GM23338 (cell line): ENCODE results near the gene PTPN5. TPM values are rescaled to one million over a fixed set of nuclear protein-coding genes. Genes with fewer than 3 reads are reported as not detected.

ENCODE experiments used
- ATAC-seq: fragments of 200-7000 bp; cut with Tn5 transposase; 3 replicates; pipeline ENCODE4 v1.9.1; 2020
- DNase-seq: peaks from one replicate; pipeline ENCODE4 v3.0.0-alpha.2; 2015; ENCODE audit warnings: low spot score
- H2AFZ ChIP-seq: fragments of 200-600 bp; sonication (generic); 2 replicates; pipeline ENCODE4 v1.8.0; 2016; ENCODE audit warnings: antibody characterized with exemption, mild to moderate bottlenecking, moderate library complexity
- H3F3A ChIP-seq: fragments of 200-600 bp; sonication (generic); replicated peaks from 2 replicates; pipeline ENCODE4 v1.8.0; 2017; ENCODE audit warnings: antibody characterized with exemption, mixed run types, low read depth
- H3K27ac ChIP-seq: fragments of 200-600 bp; sonication (generic); 2 replicates; pipeline ENCODE4 v1.6.1; 2016; ENCODE audit warnings: low read depth
- H3K27me3 ChIP-seq: fragments of 200-600 bp; sonication (generic); 2 replicates; pipeline ENCODE4 v1.8.0; 2016; ENCODE audit warnings: mild to moderate bottlenecking, mixed run types, moderate library complexity; ENCODE audit not compliant: insufficient read depth
- H3K36me3 ChIP-seq: fragments of 200-600 bp; sonication (generic); 2 replicates; pipeline ENCODE4 v1.8.0; 2016; ENCODE audit warnings: mild to moderate bottlenecking; ENCODE audit not compliant: insufficient read depth
- H3K4me1 ChIP-seq: fragments of 200-600 bp; sonication (generic); 2 replicates; pipeline ENCODE4 v1.8.0; 2016; ENCODE audit warnings: mild to moderate bottlenecking, moderate library complexity; ENCODE audit not compliant: insufficient read depth
- H3K4me2 ChIP-seq: fragments of 200-600 bp; sonication (generic); 2 replicates; pipeline ENCODE4 v1.7.1; 2017; ENCODE audit warnings: mixed run types
- H3K4me3 ChIP-seq: fragments of 200-600 bp; sonication (generic); 2 replicates; pipeline ENCODE4 v1.6.1; 2016; ENCODE audit warnings: mixed run types
- H3K79me2 ChIP-seq: fragments of 200-600 bp; sonication (generic); replicated peaks from 2 replicates; pipeline ENCODE4 v1.8.0; 2017; ENCODE audit warnings: mild to moderate bottlenecking; ENCODE audit not compliant: insufficient read depth
- H3K9me2 ChIP-seq: fragments of 200-600 bp; sonication (generic); 2 replicates; pipeline ENCODE4 v1.8.0; 2017; ENCODE audit not compliant: insufficient read depth
- H4K20me1 ChIP-seq: fragments of 200-600 bp; sonication (generic); replicated peaks from 2 replicates; pipeline ENCODE4 v1.8.0; 2017; ENCODE audit warnings: mild to moderate bottlenecking; ENCODE audit not compliant: insufficient read depth
- H3K27ac Mint-ChIP-seq: 2 replicates; pipeline ENCODE4 v1.8.0; 2020; ENCODE audit warnings: inconsistent platforms, mild to moderate bottlenecking, moderate library complexity, mixed read lengths
- H3K27me3 Mint-ChIP-seq: 3 replicates; pipeline ENCODE4 v1.8.0; 2022; ENCODE audit warnings: low read depth, mild to moderate bottlenecking, moderate library complexity, mixed read lengths, inconsistent platforms; ENCODE audit not compliant: insufficient read depth, poor library complexity
- H3K36me3 Mint-ChIP-seq: 3 replicates; pipeline ENCODE4 v1.8.0; 2021; ENCODE audit warnings: low read depth, mild to moderate bottlenecking, inconsistent platforms, moderate library complexity, mixed read lengths
- H3K4me1 Mint-ChIP-seq: 3 replicates; pipeline ENCODE4 v1.8.0; 2020; ENCODE audit warnings: mild to moderate bottlenecking, inconsistent platforms, mixed read lengths
- H3K4me3 Mint-ChIP-seq: 3 replicates; pipeline ENCODE4 v1.8.0; 2021; ENCODE audit warnings: moderate library complexity, mild to moderate bottlenecking, inconsistent platforms, mixed read lengths
- H3K9me3 Mint-ChIP-seq: 3 replicates; pipeline ENCODE4 v1.8.0; 2020; ENCODE audit warnings: moderate library complexity, mild to moderate bottlenecking, inconsistent platforms, mixed read lengths
- EZH2 ChIP-seq: fragments of 200-600 bp; sonication (generic); IDR thresholded peaks from one replicate; pipeline ENCODE4 v1.8.0; 2017; ENCODE audit warnings: antibody characterized with exemption, mild to moderate bottlenecking, low read depth; ENCODE audit not compliant: unreplicated experiment
- EZH2phosphoT487 ChIP-seq: fragments of 200-600 bp; sonication (generic); IDR thresholded peaks from one replicate; pipeline ENCODE4 v1.8.1; 2018; ENCODE audit warnings: antibody characterized with exemption; ENCODE audit not compliant: unreplicated experiment
- JUNB ChIP-seq: IDR thresholded peaks from one replicate; pipeline ENCODE4 v1.6.1; 2016; ENCODE audit warnings: antibody characterized with exemption; ENCODE audit not compliant: unreplicated experiment
- NANOG ChIP-seq: IDR thresholded peaks from 2 replicates; pipeline ENCODE4 v1.6.1; 2016; ENCODE audit warnings: antibody characterized with exemption, borderline replicate concordance
- STAT1 ChIP-seq: IDR thresholded peaks from one replicate; pipeline ENCODE4 v1.6.1; 2016; ENCODE audit warnings: antibody characterized with exemption; ENCODE audit not compliant: unreplicated experiment
- ZNF114 ChIP-seq: fragments of 250-450 bp; sonication (Bioruptor Pico); IDR thresholded peaks from 2 replicates; pipeline ENCODE4 v1.5.0; 2020; ENCODE audit warnings: mild to moderate bottlenecking, moderate library complexity
- ZNF331 ChIP-seq: fragments of 250-450 bp; sonication (Bioruptor Pico); IDR thresholded peaks from 2 replicates; pipeline ENCODE4 v1.5.0; 2020; ENCODE audit warnings: low read depth, mild to moderate bottlenecking, moderate library complexity
- polyA plus RNA-seq: library from polyadenylated mRNA; unstranded; fragments of >200 nt; fragmentation: Nextera tagmentation; extraction: Ambion mirVana; gene quantifications from 2 replicates; pipeline ENCODE4 v1.2.1, GENCODE V29; 2016
- total RNA-seq: library from RNA; depleted of rRNA; stranded (reverse); fragments of >200 nt; shearing (Covaris generic); gene quantifications from 2 replicates; pipeline ENCODE4 v1.2.3, GENCODE V29; 2014
- TF ChIP-seq, protein P1 (sequence below): IDR thresholded peaks from one replicate; pipeline ENCODE4 v1.6.1; 2018; ENCODE audit warnings: antibody characterized with exemption; ENCODE audit not compliant: unreplicated experiment
- TF ChIP-seq, protein P2 (sequence below): IDR thresholded peaks from 2 replicates; pipeline ENCODE4 v1.6.1; 2016; ENCODE audit warnings: antibody characterized with exemption
- TF ChIP-seq, protein P3 (sequence below), 2 experiments: fragments of 200-600 bp in 1 of 2; sonication (generic) in 1 of 2; conservative IDR thresholded peaks; 2 replicates each; pipeline versions ENCODE4 v1.5.1 to v1.6.1; 2016 to 2017; ENCODE audit warnings: antibody characterized with exemption in 2 of 2, low read depth in 2 of 2, mild to moderate bottlenecking in 2 of 2, moderate library complexity in 1 of 2

PTPN5 gene
- total and polyA plus RNA-seq, 2 experiments from 2014 or later, result 3.7 to 5.7 TPM

DNA sequence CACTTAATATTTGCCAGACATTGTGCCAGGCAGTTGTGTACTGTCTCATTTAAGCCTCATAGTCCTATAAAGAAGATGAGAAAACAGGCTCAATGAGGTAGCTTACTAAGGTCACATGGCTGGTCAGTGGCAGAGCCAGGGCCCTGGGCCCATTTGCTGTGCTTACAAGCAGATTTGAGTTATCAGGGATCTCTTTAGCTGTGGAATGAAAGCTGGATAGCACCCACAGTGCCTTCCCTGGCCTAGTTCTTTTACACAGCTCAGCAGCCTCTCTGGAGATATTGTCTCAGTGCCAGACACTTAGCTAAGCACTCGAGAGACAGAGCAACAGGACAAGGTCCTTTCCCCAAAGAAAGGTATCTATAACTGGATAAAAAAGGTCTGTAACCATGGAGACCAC lies 86.9 kb downstream of the PTPN5 start (continued):
- TF ChIP-seq, protein P1, sequence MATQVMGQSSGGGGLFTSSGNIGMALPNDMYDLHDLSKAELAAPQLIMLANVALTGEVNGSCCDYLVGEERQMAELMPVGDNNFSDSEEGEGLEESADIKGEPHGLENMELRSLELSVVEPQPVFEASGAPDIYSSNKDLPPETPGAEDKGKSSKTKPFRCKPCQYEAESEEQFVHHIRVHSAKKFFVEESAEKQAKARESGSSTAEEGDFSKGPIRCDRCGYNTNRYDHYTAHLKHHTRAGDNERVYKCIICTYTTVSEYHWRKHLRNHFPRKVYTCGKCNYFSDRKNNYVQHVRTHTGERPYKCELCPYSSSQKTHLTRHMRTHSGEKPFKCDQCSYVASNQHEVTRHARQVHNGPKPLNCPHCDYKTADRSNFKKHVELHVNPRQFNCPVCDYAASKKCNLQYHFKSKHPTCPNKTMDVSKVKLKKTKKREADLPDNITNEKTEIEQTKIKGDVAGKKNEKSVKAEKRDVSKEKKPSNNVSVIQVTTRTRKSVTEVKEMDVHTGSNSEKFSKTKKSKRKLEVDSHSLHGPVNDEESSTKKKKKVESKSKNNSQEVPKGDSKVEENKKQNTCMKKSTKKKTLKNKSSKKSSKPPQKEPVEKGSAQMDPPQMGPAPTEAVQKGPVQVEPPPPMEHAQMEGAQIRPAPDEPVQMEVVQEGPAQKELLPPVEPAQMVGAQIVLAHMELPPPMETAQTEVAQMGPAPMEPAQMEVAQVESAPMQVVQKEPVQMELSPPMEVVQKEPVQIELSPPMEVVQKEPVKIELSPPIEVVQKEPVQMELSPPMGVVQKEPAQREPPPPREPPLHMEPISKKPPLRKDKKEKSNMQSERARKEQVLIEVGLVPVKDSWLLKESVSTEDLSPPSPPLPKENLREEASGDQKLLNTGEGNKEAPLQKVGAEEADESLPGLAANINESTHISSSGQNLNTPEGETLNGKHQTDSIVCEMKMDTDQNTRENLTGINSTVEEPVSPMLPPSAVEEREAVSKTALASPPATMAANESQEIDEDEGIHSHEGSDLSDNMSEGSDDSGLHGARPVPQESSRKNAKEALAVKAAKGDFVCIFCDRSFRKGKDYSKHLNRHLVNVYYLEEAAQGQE, result no peak
- no peak for TF ChIP-seq STAT1
- TF ChIP-seq EZH2, result no peak
- TF ChIP-seq ZNF114 (CRISPR knock-in tag), result no peak
- TF ChIP-seq JUNB, result no peak
- TF ChIP-seq, protein P2, sequence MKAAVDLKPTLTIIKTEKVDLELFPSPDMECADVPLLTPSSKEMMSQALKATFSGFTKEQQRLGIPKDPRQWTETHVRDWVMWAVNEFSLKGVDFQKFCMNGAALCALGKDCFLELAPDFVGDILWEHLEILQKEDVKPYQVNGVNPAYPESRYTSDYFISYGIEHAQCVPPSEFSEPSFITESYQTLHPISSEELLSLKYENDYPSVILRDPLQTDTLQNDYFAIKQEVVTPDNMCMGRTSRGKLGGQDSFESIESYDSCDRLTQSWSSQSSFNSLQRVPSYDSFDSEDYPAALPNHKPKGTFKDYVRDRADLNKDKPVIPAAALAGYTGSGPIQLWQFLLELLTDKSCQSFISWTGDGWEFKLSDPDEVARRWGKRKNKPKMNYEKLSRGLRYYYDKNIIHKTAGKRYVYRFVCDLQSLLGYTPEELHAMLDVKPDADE, result no peak

DNA sequence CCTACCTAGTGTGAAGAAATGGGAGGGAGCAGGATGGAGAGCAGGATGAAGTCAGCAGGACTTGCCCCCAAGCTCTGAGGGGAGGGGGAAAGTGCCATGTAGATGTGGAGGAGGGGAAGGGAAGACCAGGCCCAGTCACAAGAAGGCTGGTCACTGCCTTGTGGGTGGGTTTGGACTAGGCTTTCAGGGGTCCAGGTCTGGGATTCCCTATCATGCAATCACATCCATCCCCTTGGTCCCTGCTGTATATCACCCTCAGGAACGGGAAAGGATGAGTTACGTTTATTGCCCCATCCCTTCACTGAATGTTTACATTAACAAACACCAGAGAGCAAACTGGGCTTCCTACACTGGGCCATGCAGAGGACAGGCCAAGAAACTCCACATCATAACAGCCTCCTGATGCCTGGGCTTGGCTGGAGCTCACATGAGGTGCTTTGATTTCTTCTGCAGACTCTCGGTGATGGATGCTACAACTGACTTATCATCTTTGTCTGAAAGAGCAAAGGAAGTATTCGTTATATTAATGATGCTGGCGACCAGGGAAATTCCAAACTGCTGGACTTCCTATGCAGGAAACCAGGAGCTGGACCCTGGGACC lies 87.5 kb downstream of the PTPN5 start:
- H2AFZ ChIP-seq, result no peak overlapping the region
- H3K79me2 ChIP-seq, result no peaks in the 10 kb centered on the region
- Mint-ChIP-seq H3K27me3 (peaks cover 15% of the 10 kb centered on the region), H3K4me3 (no peak overlapping the region), H3K27ac (no peak overlapping the region), H3K4me1 (peaks cover 14% of the 10 kb centered on the region; the same call in 2 of the 3 replicates), H3K9me3 (no peaks in the 10 kb centered on the region), H3K36me3 (no peaks in the 10 kb centered on the region; the same call in 2 of the 3 replicates)
- peaks cover 23% of the 10 kb centered on the region for H3K27me3 ChIP-seq
- H3K4me1 ChIP-seq, result peaks cover 17% of the 10 kb centered on the region; the same call in 1 of the 2 replicates
- DNase-seq (no peak), ATAC-seq (no peak)
- no peak overlapping the region for H3K27ac ChIP-seq
- H3K36me3 ChIP-seq, result no peaks in the 10 kb centered on the region
- 0 out of 2 replicates have a peak, but pooled peaks cover 2% of the 10 kb centered on the region for H3F3A ChIP-seq
- no peaks in the 10 kb centered on the region for H3K9me2 ChIP-seq
- H4K20me1 ChIP-seq, result no peaks in the 10 kb centered on the region
- no peak overlapping the region for H3K4me3 ChIP-seq
- no peak overlapping the region for H3K4me2 ChIP-seq
- TF ChIP-seq EZH2phosphoT487 (no peak), STAT1 (no peak), NANOG (no peak), JUNB (no peak), EZH2 (no peak), ZNF114 (CRISPR knock-in tag) (no peak), ZNF331 (CRISPR knock-in tag) (no peak)
- TF ChIP-seq, protein P3, sequence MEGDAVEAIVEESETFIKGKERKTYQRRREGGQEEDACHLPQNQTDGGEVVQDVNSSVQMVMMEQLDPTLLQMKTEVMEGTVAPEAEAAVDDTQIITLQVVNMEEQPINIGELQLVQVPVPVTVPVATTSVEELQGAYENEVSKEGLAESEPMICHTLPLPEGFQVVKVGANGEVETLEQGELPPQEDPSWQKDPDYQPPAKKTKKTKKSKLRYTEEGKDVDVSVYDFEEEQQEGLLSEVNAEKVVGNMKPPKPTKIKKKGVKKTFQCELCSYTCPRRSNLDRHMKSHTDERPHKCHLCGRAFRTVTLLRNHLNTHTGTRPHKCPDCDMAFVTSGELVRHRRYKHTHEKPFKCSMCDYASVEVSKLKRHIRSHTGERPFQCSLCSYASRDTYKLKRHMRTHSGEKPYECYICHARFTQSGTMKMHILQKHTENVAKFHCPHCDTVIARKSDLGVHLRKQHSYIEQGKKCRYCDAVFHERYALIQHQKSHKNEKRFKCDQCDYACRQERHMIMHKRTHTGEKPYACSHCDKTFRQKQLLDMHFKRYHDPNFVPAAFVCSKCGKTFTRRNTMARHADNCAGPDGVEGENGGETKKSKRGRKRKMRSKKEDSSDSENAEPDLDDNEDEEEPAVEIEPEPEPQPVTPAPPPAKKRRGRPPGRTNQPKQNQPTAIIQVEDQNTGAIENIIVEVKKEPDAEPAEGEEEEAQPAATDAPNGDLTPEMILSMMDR (conservative IDR thresholded peaks at IDR 0.05; ENCODE audit: low read depth in 2 of 2), result no peak
- TF ChIP-seq, protein P1, result no peak
